ENCODE results near the gene LIF. TPM values are rescaled to one million over a fixed set of nuclear protein-coding genes. Genes with fewer than 3 reads are reported as not detected.

Gene LIF
- total RNA-seq, 2 experiments from 2014 or later: 0.06 TPM; not detected in 1

GRCh38 chr22:30232716-30233218 is 13.8 kb downstream of the LIF start:
- H3K27ac ChIP-seq (ENCODE audit: low read depth, low read length, poor library complexity, severe bottlenecking): no peak overlapping the region
- POLR2A ChIA-PET: interaction anchor here (0.6 kb wide), 1 partner anchor 1080 kb away, joined by 3 read pairs; no protein-coding TSS in a partner anchor

GRCh38 chr22:30230787-30231461 is 15.6 kb downstream of the LIF start:
- Histone ChIP-seq H3K79me2 (ENCODE audit: insufficient read depth, low read depth, low read length) (no peaks in the 10 kb centered on the region), H3K4me2 (ENCODE audit: low read length) (no peak overlapping the region), H3K9me3 (ENCODE audit: low read length) (no peaks in the 10 kb centered on the region), H3K27ac (ENCODE audit: low read depth, low read length, poor library complexity, severe bottlenecking) (no peak overlapping the region), H3K4me1 (ENCODE audit: insufficient read depth, low read length, poor library complexity, severe bottlenecking) (no peaks in the 10 kb centered on the region), H2AFZ (ENCODE audit: low read length) (no peak overlapping the region), H3K9me2 (ENCODE audit: insufficient read depth, low read length) (no peaks in the 10 kb centered on the region), H3K36me3 (ENCODE audit: insufficient read depth, low read length) (no peaks in the 10 kb centered on the region), H4K20me1 (ENCODE audit: insufficient read depth, low read length) (no peaks in the 10 kb centered on the region), H3K4me3 (ENCODE audit: low read depth, low read length, poor library complexity, severe bottlenecking) (no peak overlapping the region)
- CTCF ChIA-PET (ENCODE audit: unreplicated experiment): no interaction called here
- POLR2A ChIA-PET: no interaction called here
- BruUV-seq (replicated peaks): no TSS peak
- intact Hi-C loops (cut with micrococcal nuclease; ENCODE audit: unreplicated experiment): no loop called here
- TF ChIP-seq EZH2phosphoT487 (IDR thresholded peaks at IDR 0.05; ENCODE audit: borderline replicate concordance, low read depth, low read length): no peak
- no peak for TF ChIP-seq CTCF (conservative IDR thresholded peaks at IDR 0.05; ENCODE audit: low read length)
- no peak for DNase-seq (ENCODE audit: low spot score)

More at GRCh38 chr22:30232716-30233218, 13.8 kb downstream of the LIF start:
- Histone ChIP-seq H3K4me3 (ENCODE audit: low read depth, low read length, poor library complexity, severe bottlenecking) (no peak overlapping the region), H4K20me1 (ENCODE audit: insufficient read depth, low read length) (no peaks in the 10 kb centered on the region), H2AFZ (ENCODE audit: low read length) (no peak overlapping the region), H3K9me2 (ENCODE audit: insufficient read depth, low read length) (no peaks in the 10 kb centered on the region), H3K36me3 (ENCODE audit: insufficient read depth, low read length) (no peaks in the 10 kb centered on the region), H3K4me2 (ENCODE audit: low read length) (no peak overlapping the region), H3K79me2 (ENCODE audit: insufficient read depth, low read depth, low read length) (no peaks in the 10 kb centered on the region), H3K4me1 (ENCODE audit: insufficient read depth, low read length, poor library complexity, severe bottlenecking) (no peaks in the 10 kb centered on the region), H3K9me3 (ENCODE audit: low read length) (no peaks in the 10 kb centered on the region)
- BruUV-seq (replicated peaks): no TSS peak
- TF ChIP-seq CTCF (conservative IDR thresholded peaks at IDR 0.05; ENCODE audit: low read length) (no peak), EZH2phosphoT487 (IDR thresholded peaks at IDR 0.05; ENCODE audit: borderline replicate concordance, low read depth, low read length) (no peak)
- no peak for DNase-seq (ENCODE audit: low spot score)
- CTCF ChIA-PET (ENCODE audit: unreplicated experiment): interaction anchor here (0.5 kb wide), 1 partner anchor 13 kb away, joined by 3 read pairs; no protein-coding TSS in a partner anchor
- intact Hi-C loops (cut with micrococcal nuclease; ENCODE audit: unreplicated experiment): no loop called here

- intact Hi-C loops (cut with micrococcal nuclease; ENCODE audit: unreplicated experiment): no loop called here
- no peaks in the 10 kb centered on the region for H3K79me2 ChIP-seq (ENCODE audit: insufficient read depth, low read depth, low read length)
- no peak for DNase-seq (ENCODE audit: low spot score)
- no peaks in the 10 kb centered on the region for H3K9me2 ChIP-seq (ENCODE audit: insufficient read depth, low read length)
- ChIA-PET POLR2A (no interaction called here), CTCF (ENCODE audit: unreplicated experiment) (no interaction called here)
- no peak overlapping the region for H3K27ac ChIP-seq (ENCODE audit: low read depth, low read length, poor library complexity, severe bottlenecking)
- H3K4me3 ChIP-seq (ENCODE audit: low read depth, low read length, poor library complexity, severe bottlenecking): no peak overlapping the region
- BruUV-seq (replicated peaks): no TSS peak
- no peaks in the 10 kb centered on the region for H3K9me3 ChIP-seq (ENCODE audit: low read length)
- no peak overlapping the region for H3K4me2 ChIP-seq (ENCODE audit: low read length)
- TF ChIP-seq CTCF (conservative IDR thresholded peaks at IDR 0.05; ENCODE audit: low read length): no peak
- no peak for TF ChIP-seq EZH2phosphoT487 (IDR thresholded peaks at IDR 0.05; ENCODE audit: borderline replicate concordance, low read depth, low read length)
- no peaks in the 10 kb centered on the region for H3K36me3 ChIP-seq (ENCODE audit: insufficient read depth, low read length)
- no peaks in the 10 kb centered on the region for H3K4me1 ChIP-seq (ENCODE audit: insufficient read depth, low read length, poor library complexity, severe bottlenecking)
- H2AFZ ChIP-seq (ENCODE audit: low read length): no peak overlapping the region
- H4K20me1 ChIP-seq (ENCODE audit: insufficient read depth, low read length): no peaks in the 10 kb centered on the region
Observed at GRCh38 chr22:30230330-30230729, 16.2 kb downstream of the LIF start.

Measured in OCI-LY7 (cell line).